IMR-90 (cell line): ENCODE data around the gene TEF. TPM values are rescaled to one million over a fixed set of nuclear protein-coding genes. Genes with fewer than 3 reads are reported as not detected.

ENCODE experiments used
- ATAC-seq: fragments of 200-7000 bp; cut with Tn5 transposase; 2 replicates; pipeline ENCODE4 v1.9.1; 2020; ENCODE audit warnings: low read depth, mild to moderate bottlenecking, moderate library complexity
- BruUV-seq: library from RNA; stranded (reverse); fragments of 400-500 nt; replicated peaks from 2 replicates; lab custom pipeline; 2021; lab: Mats Ljungman, UMichigan
- CTCF ChIA-PET: fragments of 300-600 bp; formaldehyde crosslinking; extraction: SDS; loops from one replicate; lab custom pipeline; 2021; ENCODE audit warnings: antibody characterized with exemption; lab: Yijun Ruan, JAX
- POLR2A ChIA-PET: fragments of 300-600 bp; sonication (Branson Sonifier 250); formaldehyde crosslinking; loops from one replicate; lab custom pipeline; 2022; ENCODE audit warnings: antibody characterized with exemption; ENCODE audit not compliant: unreplicated experiment; lab: Charles Lee
- DNase-seq: peaks from one replicate; pipeline ENCODE4 v3.0.0; 2013
- H2AFZ ChIP-seq: replicated peaks from 2 replicates; pipeline ENCODE3; 2013; ENCODE audit warnings: low read length, mild to moderate bottlenecking; ENCODE audit not compliant: poor library complexity
- H2AK5ac ChIP-seq: 2 replicates; pipeline ENCODE4 v1.6.1; 2013; ENCODE audit warnings: low read depth, low read length, inconsistent platforms
- H2AK9ac ChIP-seq: replicated peaks from 2 replicates; pipeline ENCODE3; 2013; ENCODE audit warnings: mild to moderate bottlenecking, low read depth, low read length, moderate library complexity; ENCODE audit not compliant: poor library complexity
- H2BK120ac ChIP-seq: 2 replicates; pipeline ENCODE4 v1.6.1; 2013; ENCODE audit warnings: low read depth, low read length, inconsistent platforms
- H2BK15ac ChIP-seq: 3 replicates; pipeline ENCODE4 v1.6.1; 2013; ENCODE audit warnings: low read depth, low read length, inconsistent platforms
- H2BK20ac ChIP-seq: 2 replicates; pipeline ENCODE4 v1.6.1; 2013; ENCODE audit warnings: low read depth, mild to moderate bottlenecking, inconsistent platforms, low read length, moderate library complexity
- H2BK5ac ChIP-seq: 2 replicates; pipeline ENCODE4 v1.6.1; 2013; ENCODE audit warnings: mild to moderate bottlenecking, low read depth, low read length, inconsistent platforms; ENCODE audit not compliant: poor library complexity, severe bottlenecking
- H3K14ac ChIP-seq: replicated peaks from 2 replicates; pipeline ENCODE4 v1.6.1; 2013; ENCODE audit warnings: low read depth, low read length, inconsistent platforms
- H3K18ac ChIP-seq: 2 replicates; pipeline ENCODE4 v1.6.1; 2013; ENCODE audit warnings: low read depth, low read length, control low read depth
- H3K23ac ChIP-seq: 2 replicates; pipeline ENCODE4 v1.6.1; 2013; ENCODE audit warnings: low read depth, low read length, inconsistent platforms
- H3K27ac ChIP-seq: 2 replicates; pipeline ENCODE4 v1.5.1; 2013; ENCODE audit warnings: mild to moderate bottlenecking, control low read depth, low read length; ENCODE audit not compliant: insufficient read depth
- H3K27me3 ChIP-seq: 2 replicates; pipeline ENCODE4 v1.6.1; 2013; ENCODE audit warnings: low read length; ENCODE audit not compliant: control insufficient read depth, insufficient read depth
- H3K36me3 ChIP-seq: 2 replicates; pipeline ENCODE4 v1.6.1; 2013; ENCODE audit warnings: low read length, mixed read lengths; ENCODE audit not compliant: control insufficient read depth, insufficient read depth
- H3K4ac ChIP-seq: 2 replicates; pipeline ENCODE4 v1.6.1; 2013; ENCODE audit warnings: low read depth, low read length, inconsistent platforms
- H3K4me1 ChIP-seq: 2 replicates; pipeline ENCODE4 v1.6.1; 2013; ENCODE audit warnings: low read length, mixed read lengths; ENCODE audit not compliant: control insufficient read depth, insufficient read depth
- H3K4me2 ChIP-seq: 2 replicates; pipeline ENCODE4 v1.6.1; 2013; ENCODE audit warnings: low read depth, mild to moderate bottlenecking, control low read depth, low read length, moderate library complexity
- H3K4me3 ChIP-seq: 2 replicates; pipeline ENCODE4 v1.5.1; 2013; ENCODE audit warnings: low read depth, mild to moderate bottlenecking, control low read depth, low read length, moderate library complexity; ENCODE audit not compliant: insufficient read depth
- H3K56ac ChIP-seq: 2 replicates; pipeline ENCODE4 v1.6.1; 2013; ENCODE audit warnings: low read length, inconsistent platforms; ENCODE audit not compliant: insufficient read depth; ENCODE audit errors: extremely low read depth
- H3K79me1 ChIP-seq, 2 experiments: 2 replicates each; pipeline ENCODE4 v1.6.1; 2013; ENCODE audit warnings: low read length in 2 of 2, inconsistent platforms in 1 of 2, low read depth in 1 of 2
- H3K9ac ChIP-seq: 2 replicates; pipeline ENCODE4 v1.6.1; 2013; ENCODE audit warnings: low read depth, low read length, control low read depth
- H3K9me1 ChIP-seq: 2 replicates; pipeline ENCODE4 v1.6.1; 2013; ENCODE audit warnings: low read length, inconsistent platforms; ENCODE audit not compliant: insufficient read depth
- H3K9me3 ChIP-seq: 2 replicates; pipeline ENCODE4 v1.6.1; 2013; ENCODE audit warnings: low read length; ENCODE audit not compliant: control insufficient read depth, insufficient read depth
- H4K20me1 ChIP-seq: 2 replicates; pipeline ENCODE4 v1.6.1; 2013; ENCODE audit warnings: low read length, inconsistent platforms; ENCODE audit not compliant: insufficient read depth
- H4K5ac ChIP-seq: 2 replicates; pipeline ENCODE4 v1.6.1; 2013; ENCODE audit warnings: mild to moderate bottlenecking, low read depth, low read length, control low read depth
- H4K8ac ChIP-seq, 2 experiments: 2 replicates each; pipeline ENCODE4 v1.6.1; 2013; ENCODE audit warnings: low read depth in 2 of 2, low read length in 2 of 2, control low read depth in 1 of 2, inconsistent platforms in 1 of 2
- H4K91ac ChIP-seq: 2 replicates; pipeline ENCODE4 v1.6.1; 2013; ENCODE audit warnings: low read depth, low read length, inconsistent platforms; ENCODE audit not compliant: insufficient read depth
- BHLHE40 ChIP-seq: fragments of 150-350 bp; IDR thresholded peaks from 2 replicates; pipeline ENCODE4 v1.6.1; 2016; ENCODE audit warnings: mild to moderate bottlenecking, low read depth, low read length
- CEBPB ChIP-seq: IDR thresholded peaks from 2 replicates; pipeline ENCODE4 v1.6.1; 2012; ENCODE audit warnings: low read depth, low read length, improper control_type of control experiment
- MAFK ChIP-seq: IDR thresholded peaks from 2 replicates; pipeline ENCODE4 v1.6.1; 2012; ENCODE audit warnings: low read depth, low read length, improper control_type of control experiment
- MAZ ChIP-seq: IDR thresholded peaks from 2 replicates; pipeline ENCODE4 v1.6.1; 2012; ENCODE audit warnings: low read depth, mild to moderate bottlenecking, low read length, improper control_type of control experiment, moderate library complexity, borderline replicate concordance
- RAD21 ChIP-seq: IDR thresholded peaks from 2 replicates; pipeline ENCODE4 v1.6.1; 2012; ENCODE audit warnings: low read length, improper control_type of control experiment
- RCOR1 ChIP-seq: IDR thresholded peaks from 2 replicates; pipeline ENCODE4 v1.6.1; 2012; ENCODE audit warnings: mild to moderate bottlenecking, low read length, improper control_type of control experiment; ENCODE audit not compliant: insufficient replicate concordance
- WGBS, 2 experiments: methylation state at CpG; one replicate each; pipeline versions ENCODE4 v1.1.5 to v1.1.7; 2013; ENCODE audit warnings: missing lambda C conversion rate in 2 of 2; ENCODE audit not compliant: insufficient read length in 1 of 2; ENCODE audit errors: extremely low coverage in 2 of 2; 5-methylcytosine and 5-hydroxymethylcytosine counted together
- dilution Hi-C: fragments of 300-500 bp; cut with HindIII; formaldehyde crosslinking; loops from one replicate; pipeline ENCODE4 v1.14.3; 2018; ENCODE audit warnings: low sequenced_read_pairs; ENCODE audit not compliant: unreplicated experiment
- in situ Hi-C: fragments of 300-500 bp; cut with MboI; formaldehyde crosslinking; loops from 3 replicates; pipeline ENCODE4 v1.14.3; 2019; ENCODE audit warnings: low sequenced_read_pairs, inconsistent platforms, mixed read lengths
- intact Hi-C: fragments of 100-400 bp; cut with micrococcal nuclease; formaldehyde crosslinking; loops from 2 replicates; pipeline ENCODE4 v1.10.0; 2022
- polyA plus RNA-seq, 3 experiments: library from polyadenylated mRNA; depleted of rRNA; stranded (reverse); fragments of >200 nt; gene quantifications; 2 replicates each; pipeline ENCODE4 v1.2.3, GENCODE V29; 2012; ENCODE audit warnings: low replicate concordance in 1 of 3
- total RNA-seq: library from RNA; depleted of rRNA; stranded (reverse); fragments of >200 nt; gene quantifications from 2 replicates; pipeline ENCODE4 v1.2.3, GENCODE V29; 2012
- TF ChIP-seq, protein P1 (sequence below): fragments of 150-350 bp; IDR thresholded peaks from 2 replicates; pipeline ENCODE4 v1.6.1; 2016; ENCODE audit warnings: low read depth, mild to moderate bottlenecking, low read length, moderate library complexity, borderline replicate concordance
- TF ChIP-seq, protein P2 (sequence below): conservative IDR thresholded peaks from 2 replicates; pipeline ENCODE4 v1.5.1; 2012; ENCODE audit warnings: mild to moderate bottlenecking, low read depth, low read length, improper control_type of control experiment

TEF gene
- total and polyA plus RNA-seq, 2 of the 4 experiments (the other 2 are of a cell fraction), result 5.6 to 11.6 TPM

DNA sequence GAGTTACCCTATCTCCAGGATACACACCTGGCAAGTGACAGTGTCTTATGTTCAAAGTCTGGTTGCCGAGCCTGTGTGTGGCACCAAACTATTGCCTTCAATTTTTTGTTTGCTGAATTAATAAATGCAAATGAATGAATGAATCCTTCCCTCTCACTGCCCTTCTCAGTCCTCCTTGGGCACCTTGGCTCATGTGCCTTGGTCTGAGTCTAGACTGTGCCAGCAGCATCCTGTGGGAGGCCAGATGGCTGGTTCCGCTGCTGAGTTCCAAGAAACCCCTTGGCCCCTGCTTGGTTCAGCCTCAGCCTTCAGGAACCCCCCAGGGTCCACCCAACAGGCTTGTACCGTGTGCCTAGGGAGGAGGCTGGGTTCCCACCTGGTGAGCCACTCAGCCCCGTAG lies 33.8 kb downstream of the TEF start:
- Histone ChIP-seq H4K91ac (no peak overlapping the region), H3K9me1 (peaks cover 20% of the 10 kb centered on the region), H2BK5ac (no peak overlapping the region), H3K23ac (no peak overlapping the region), H3K4ac (no peak overlapping the region), H3K9ac (no peak overlapping the region), H2AFZ (no peak overlapping the region), H4K20me1 (0 out of 2 replicates have a peak, but pooled peaks cover 4% of the 10 kb centered on the region), H3K14ac (no peak overlapping the region), H3K27me3 (no peaks in the 10 kb centered on the region), H3K4me3 (no peak overlapping the region), H4K8ac (no peak overlapping the region), H2AK9ac (no peak overlapping the region), H4K5ac (no peak overlapping the region), H2BK20ac (no peak overlapping the region), H3K56ac (no peak overlapping the region), H3K79me1 (peaks cover 19 to 39% of the 10 kb centered on the region in 2 experiments), H3K4me2 (no peak overlapping the region), H3K4me1 (peaks cover 11% of the 10 kb centered on the region), H3K27ac (no peak overlapping the region), H3K36me3 (no peaks in the 10 kb centered on the region), H2BK15ac (no peak overlapping the region), H3K9me3 (no peaks in the 10 kb centered on the region), H2AK5ac (no peak overlapping the region), H2BK120ac (no peak overlapping the region), H3K18ac (no peak overlapping the region)
- CTCF ChIA-PET, result interaction anchor here (0.7 kb wide), 1 partner anchor 1025 kb away, joined by 3 read pairs; no protein-coding TSS in a partner anchor
- dilution Hi-C loops, result no loop called here
- POLR2A ChIA-PET, result no interaction called here
- in situ Hi-C loops, result no loop called here
- intact Hi-C loops, result no loop called here
- 100% methylated on average over 2 of the region's 4 CpGs; no CpG with 5 or more reads in 1 of the 2 experiments for WGBS, 2 experiments
- ATAC-seq (no peak), DNase-seq (no peak)
- TF ChIP-seq CEBPB, result no peak
- TF ChIP-seq, protein P1, sequence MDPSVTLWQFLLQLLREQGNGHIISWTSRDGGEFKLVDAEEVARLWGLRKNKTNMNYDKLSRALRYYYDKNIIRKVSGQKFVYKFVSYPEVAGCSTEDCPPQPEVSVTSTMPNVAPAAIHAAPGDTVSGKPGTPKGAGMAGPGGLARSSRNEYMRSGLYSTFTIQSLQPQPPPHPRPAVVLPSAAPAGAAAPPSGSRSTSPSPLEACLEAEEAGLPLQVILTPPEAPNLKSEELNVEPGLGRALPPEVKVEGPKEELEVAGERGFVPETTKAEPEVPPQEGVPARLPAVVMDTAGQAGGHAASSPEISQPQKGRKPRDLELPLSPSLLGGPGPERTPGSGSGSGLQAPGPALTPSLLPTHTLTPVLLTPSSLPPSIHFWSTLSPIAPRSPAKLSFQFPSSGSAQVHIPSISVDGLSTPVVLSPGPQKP, result no peak
- no peak for TF ChIP-seq RAD21
- TF ChIP-seq RCOR1, result no peak
- TF ChIP-seq MAFK, result no peak
- no peak for TF ChIP-seq MAZ
- TF ChIP-seq, protein P2, sequence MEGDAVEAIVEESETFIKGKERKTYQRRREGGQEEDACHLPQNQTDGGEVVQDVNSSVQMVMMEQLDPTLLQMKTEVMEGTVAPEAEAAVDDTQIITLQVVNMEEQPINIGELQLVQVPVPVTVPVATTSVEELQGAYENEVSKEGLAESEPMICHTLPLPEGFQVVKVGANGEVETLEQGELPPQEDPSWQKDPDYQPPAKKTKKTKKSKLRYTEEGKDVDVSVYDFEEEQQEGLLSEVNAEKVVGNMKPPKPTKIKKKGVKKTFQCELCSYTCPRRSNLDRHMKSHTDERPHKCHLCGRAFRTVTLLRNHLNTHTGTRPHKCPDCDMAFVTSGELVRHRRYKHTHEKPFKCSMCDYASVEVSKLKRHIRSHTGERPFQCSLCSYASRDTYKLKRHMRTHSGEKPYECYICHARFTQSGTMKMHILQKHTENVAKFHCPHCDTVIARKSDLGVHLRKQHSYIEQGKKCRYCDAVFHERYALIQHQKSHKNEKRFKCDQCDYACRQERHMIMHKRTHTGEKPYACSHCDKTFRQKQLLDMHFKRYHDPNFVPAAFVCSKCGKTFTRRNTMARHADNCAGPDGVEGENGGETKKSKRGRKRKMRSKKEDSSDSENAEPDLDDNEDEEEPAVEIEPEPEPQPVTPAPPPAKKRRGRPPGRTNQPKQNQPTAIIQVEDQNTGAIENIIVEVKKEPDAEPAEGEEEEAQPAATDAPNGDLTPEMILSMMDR, result no peak
- no peak for TF ChIP-seq BHLHE40
- BruUV-seq, result no TSS peak
